SIG-M5 treated with dmso at 0.1 percent for 504 hours (cell line): ENCODE measurements around the gene NUDT4B.
"Not testable (repeated sequence)": the region's sequence is repeated elsewhere in the genome, so short reads cannot be mapped to it uniquely, and the experiment has no call there.

ENCODE experiments used
- DNase-seq: peaks from one replicate; lab custom pipeline; 2025; ENCODE audit not compliant: unreplicated experiment; lab: John Stamatoyannopoulos, UW

Gene NUDT4B

GRCh38 chr1:148793762-148794332 lies 45.3 kb downstream of the NUDT4B start:
- not testable (repeated sequence) for DNase-seq
